PC-3 (cell line): ENCODE data around the gene ZSWIM4. TPM values are rescaled to one million over a fixed set of nuclear protein-coding genes. Genes with fewer than 3 reads are reported as not detected.

Experiments
- ATAC-seq: fragments of 200-7000 bp; cut with Tn5 transposase; 2 replicates; pipeline ENCODE4 v1.9.1; 2020; ENCODE audit warnings: mild to moderate bottlenecking, moderate library complexity
- BruUV-seq: library from RNA; stranded (reverse); fragments of 400-500 nt; replicated peaks from 2 replicates; lab custom pipeline; 2021; lab: Mats Ljungman, UMichigan
- CTCF ChIA-PET: fragments of 300-600 bp; sonication (Branson Sonifier 250); formaldehyde crosslinking; loops from one replicate; lab custom pipeline; 2022; ENCODE audit warnings: antibody characterized with exemption; lab: Charles Lee
- POLR2A ChIA-PET: fragments of 300-600 bp; sonication (Branson Sonifier 250); formaldehyde crosslinking; loops from one replicate; lab custom pipeline; 2022; ENCODE audit warnings: antibody characterized with exemption; ENCODE audit not compliant: unreplicated experiment; lab: Charles Lee
- DNase-seq: peaks from one replicate; pipeline ENCODE4 v3.0.0-alpha.2; 2015
- H2AFZ ChIP-seq: fragments of 300-600 bp; sonication (generic); 2 replicates; pipeline ENCODE4 v1.6.0; 2016; ENCODE audit warnings: antibody characterized with exemption, low read length
- H3F3A ChIP-seq: fragments of 300-600 bp; sonication (generic); one replicate; pipeline ENCODE4 v1.6.0; 2017; ENCODE audit warnings: antibody characterized with exemption, low read length, control low read depth, mild to moderate bottlenecking; ENCODE audit not compliant: unreplicated experiment
- H3K27ac ChIP-seq: fragments of 300-600 bp; sonication (generic); 2 replicates; pipeline ENCODE4 v1.5.1; 2016; ENCODE audit warnings: mild to moderate bottlenecking, low read length
- H3K27me3 ChIP-seq: fragments of 300-600 bp; sonication (generic); 2 replicates; pipeline ENCODE4 v1.6.1; 2016; ENCODE audit warnings: low read length, mixed read lengths
- H3K36me3 ChIP-seq: fragments of 300-600 bp; sonication (generic); 2 replicates; pipeline ENCODE4 v1.6.1; 2016; ENCODE audit warnings: low read depth, mixed run types, low read length, mixed read lengths
- H3K4me1 ChIP-seq: fragments of 300-600 bp; sonication (generic); 2 replicates; pipeline ENCODE4 v1.5.1; 2016; ENCODE audit warnings: low read length; ENCODE audit not compliant: insufficient read depth
- H3K4me2 ChIP-seq: fragments of 300-600 bp; sonication (generic); 2 replicates; pipeline ENCODE4 v1.6.0; 2016; ENCODE audit warnings: low read length
- H3K4me3 ChIP-seq: fragments of 300-600 bp; sonication (generic); 2 replicates; pipeline ENCODE4 v1.5.1; 2016; ENCODE audit warnings: mild to moderate bottlenecking, low read length, mixed read lengths
- H3K79me2 ChIP-seq: fragments of 300-600 bp; sonication (generic); 2 replicates; pipeline ENCODE4 v1.6.1; 2017; ENCODE audit warnings: low read length, mixed read lengths
- H3K9ac ChIP-seq: fragments of 300-600 bp; sonication (generic); 2 replicates; pipeline ENCODE4 v1.6.0; 2016; ENCODE audit warnings: mild to moderate bottlenecking, low read length
- H3K9me2 ChIP-seq: fragments of 300-600 bp; sonication (generic); replicated peaks from 2 replicates; pipeline ENCODE4 v1.6.1; 2016; ENCODE audit warnings: mixed run types, low read length, mixed read lengths
- H3K9me3 ChIP-seq: fragments of 300-600 bp; sonication (generic); 2 replicates; pipeline ENCODE4 v1.6.1; 2016; ENCODE audit warnings: low read length, mixed read lengths
- H4K20me1 ChIP-seq: fragments of 300-600 bp; sonication (generic); 2 replicates; pipeline ENCODE4 v1.6.1; 2016; ENCODE audit warnings: low read length, mixed read lengths
- EZH2 ChIP-seq: fragments of 300-600 bp; sonication (generic); IDR thresholded peaks from one replicate; pipeline ENCODE4 v1.6.1; 2017; ENCODE audit warnings: antibody characterized with exemption, mild to moderate bottlenecking, low read length; ENCODE audit not compliant: unreplicated experiment
- EZH2phosphoT487 ChIP-seq: fragments of 300-600 bp; sonication (generic); IDR thresholded peaks from 2 replicates; pipeline ENCODE4 v1.6.1; 2018; ENCODE audit warnings: mild to moderate bottlenecking, antibody characterized with exemption, low read length, borderline replicate concordance
- intact Hi-C: fragments of 100-400 bp; cut with micrococcal nuclease; formaldehyde crosslinking; loops from 2 replicates; pipeline ENCODE4 v1.9.0; 2023
- total RNA-seq: library from RNA; depleted of rRNA; stranded (reverse); fragments of >200 nt; gene quantifications from 2 replicates; pipeline ENCODE4 v1.2.3, GENCODE V29; 2014
- TF ChIP-seq, protein P1 (sequence below): fragments of 300-600 bp; sonication (generic); conservative IDR thresholded peaks from 2 replicates; pipeline ENCODE4 v1.5.1; 2017; ENCODE audit warnings: antibody characterized with exemption, low read depth, mild to moderate bottlenecking, low read length

ZSWIM4 gene
- total RNA-seq, 1 experiment from 2014 or later: 8.0 TPM

DNA sequence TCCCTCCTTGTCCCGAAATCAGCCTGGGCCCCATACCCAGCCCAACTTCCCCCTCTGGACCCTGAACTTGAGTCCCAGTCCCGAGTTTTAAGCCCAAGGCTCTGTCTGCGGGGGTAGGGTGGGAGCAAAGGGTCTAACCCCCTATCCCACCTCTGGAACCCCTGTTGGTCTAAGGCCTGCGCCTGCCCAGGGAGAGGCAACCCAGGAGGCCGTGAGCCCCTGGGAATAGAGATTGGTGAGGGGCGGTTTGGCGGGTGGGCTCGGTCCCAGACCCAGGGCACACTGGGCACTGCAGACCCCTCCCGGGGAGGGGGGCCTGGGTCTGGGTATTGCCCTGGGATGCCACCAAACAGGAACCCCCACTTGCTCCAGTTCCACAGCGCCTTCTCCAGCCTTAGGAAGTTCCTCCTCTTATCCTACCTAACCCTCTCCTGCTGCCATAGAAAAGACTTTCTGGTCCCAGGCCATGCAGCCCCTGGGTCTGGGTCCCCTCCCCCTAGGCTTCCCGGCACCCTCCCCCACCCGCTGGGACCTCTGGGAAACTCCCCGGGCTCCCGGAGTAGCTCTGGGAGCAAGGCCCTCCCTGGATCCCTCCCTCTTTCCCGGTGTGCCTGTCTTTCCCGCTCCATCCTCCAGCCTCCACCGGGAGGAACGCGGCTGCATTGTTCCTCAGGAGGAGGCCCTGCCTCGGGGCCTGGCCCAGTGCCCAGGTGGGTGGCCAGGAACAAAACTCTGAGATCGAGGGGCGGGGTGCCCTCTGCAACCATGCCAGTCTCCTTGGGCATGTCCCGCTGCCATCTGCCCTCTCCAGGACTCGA is 48.1 kb downstream of the ZSWIM4 start:
- intact Hi-C loops: no loop called here
- CTCF ChIA-PET: interaction anchor here (0.6 kb wide), 1 partner anchor 19 kb away, joined by 11 read pairs; no protein-coding TSS in a partner anchor

DNA sequence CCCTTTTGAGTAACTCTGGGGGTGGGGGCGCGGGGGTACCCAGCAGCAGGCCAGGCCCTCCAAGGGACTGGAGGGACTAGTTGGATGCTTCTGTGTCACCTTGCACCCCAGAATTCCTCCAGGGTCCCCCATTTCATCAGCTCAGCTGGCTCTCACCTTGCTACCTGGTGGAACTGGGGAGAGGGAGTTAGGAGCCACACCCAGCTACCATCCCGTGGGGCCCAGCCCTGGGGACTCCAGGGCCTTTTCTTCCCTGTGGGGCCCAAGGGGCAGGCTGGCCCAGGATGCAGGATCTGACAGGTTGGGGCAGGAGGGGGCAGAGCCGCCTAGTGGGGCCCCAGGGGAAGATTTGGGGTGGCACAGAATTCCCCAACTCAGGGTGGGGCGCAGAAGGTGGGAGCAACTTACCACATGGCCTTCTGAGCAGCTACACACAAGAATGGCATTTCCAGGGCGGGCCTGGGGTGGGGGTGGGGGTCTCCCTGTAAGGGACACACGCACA is 48.9 kb downstream of the ZSWIM4 start:
- TF ChIP-seq, protein P1, sequence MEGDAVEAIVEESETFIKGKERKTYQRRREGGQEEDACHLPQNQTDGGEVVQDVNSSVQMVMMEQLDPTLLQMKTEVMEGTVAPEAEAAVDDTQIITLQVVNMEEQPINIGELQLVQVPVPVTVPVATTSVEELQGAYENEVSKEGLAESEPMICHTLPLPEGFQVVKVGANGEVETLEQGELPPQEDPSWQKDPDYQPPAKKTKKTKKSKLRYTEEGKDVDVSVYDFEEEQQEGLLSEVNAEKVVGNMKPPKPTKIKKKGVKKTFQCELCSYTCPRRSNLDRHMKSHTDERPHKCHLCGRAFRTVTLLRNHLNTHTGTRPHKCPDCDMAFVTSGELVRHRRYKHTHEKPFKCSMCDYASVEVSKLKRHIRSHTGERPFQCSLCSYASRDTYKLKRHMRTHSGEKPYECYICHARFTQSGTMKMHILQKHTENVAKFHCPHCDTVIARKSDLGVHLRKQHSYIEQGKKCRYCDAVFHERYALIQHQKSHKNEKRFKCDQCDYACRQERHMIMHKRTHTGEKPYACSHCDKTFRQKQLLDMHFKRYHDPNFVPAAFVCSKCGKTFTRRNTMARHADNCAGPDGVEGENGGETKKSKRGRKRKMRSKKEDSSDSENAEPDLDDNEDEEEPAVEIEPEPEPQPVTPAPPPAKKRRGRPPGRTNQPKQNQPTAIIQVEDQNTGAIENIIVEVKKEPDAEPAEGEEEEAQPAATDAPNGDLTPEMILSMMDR: no peak
- TF ChIP-seq EZH2phosphoT487 (no peak), EZH2 (no peak)
- Histone ChIP-seq H3K27me3 (no peaks in the 10 kb centered on the region), H4K20me1 (peaks cover 22% of the 10 kb centered on the region), H3K36me3 (peaks cover 18% of the 10 kb centered on the region), H3K4me2 (peak overlapping the region; percentile 95), H3K9me3 (no peaks in the 10 kb centered on the region), H3K9me2 (no peaks in the 10 kb centered on the region), H3K9ac (peak overlapping the region; percentile 93), H3K4me3 (peak overlapping the region; percentile 82; the same call in 1 of the 2 replicates), H3K79me2 (peaks cover 59% of the 10 kb centered on the region), H3K4me1 (peaks cover 60% of the 10 kb centered on the region), H3F3A (peaks cover 14% of the 10 kb centered on the region), H2AFZ (no peak overlapping the region), H3K27ac (peak overlapping the region; percentile 88)
- intact Hi-C loops: no loop called here
- POLR2A ChIA-PET: no interaction called here
- CTCF ChIA-PET: interaction anchor here (0.6 kb wide), 1 partner anchor 18 kb away, joined by 11 read pairs; no protein-coding TSS in a partner anchor
- no TSS peak for BruUV-seq
- ATAC-seq (no peak), DNase-seq (no peak)

More for the DNA sequence above, 48.1 kb downstream of the ZSWIM4 start:
- Histone ChIP-seq H3K9me2 (no peaks in the 10 kb centered on the region), H3K4me2 (peak overlapping the region; percentile 95), H3K4me3 (peak overlapping the region; percentile 82), H3K9ac (peak overlapping the region; percentile 93), H4K20me1 (peaks cover 27% of the 10 kb centered on the region), H3K79me2 (peaks cover 61% of the 10 kb centered on the region), H2AFZ (peak overlapping the region; percentile 37), H3K9me3 (no peaks in the 10 kb centered on the region), H3K4me1 (peaks cover 62% of the 10 kb centered on the region), H3K27me3 (no peaks in the 10 kb centered on the region), H3F3A (peaks cover 12% of the 10 kb centered on the region), H3K36me3 (peaks cover 22% of the 10 kb centered on the region), H3K27ac (peak overlapping the region; percentile 88)
- POLR2A ChIA-PET: no interaction called here
- ATAC-seq (no peak; the same call in 1 of the 2 replicates), DNase-seq (peak; percentile 92)
- no TSS peak for BruUV-seq
- TF ChIP-seq, protein P1: no peak
- TF ChIP-seq EZH2phosphoT487 (no peak), EZH2 (no peak)
